Daoy (cell line): Measurements from ENCODE around the gene LARGE2. TPM values are rescaled to one million over a fixed set of nuclear protein-coding genes. Genes with fewer than 3 reads are reported as not detected.

ENCODE experiments used
- DNase-seq: peaks from one replicate; pipeline ENCODE4 v3.0.0-alpha.2; 2015; ENCODE audit warnings: low read depth
- total RNA-seq: library from RNA; depleted of rRNA; stranded (reverse); fragments of >200 nt; shearing (Covaris generic); gene quantifications from 2 replicates; pipeline ENCODE4 v1.2.3, GENCODE V29; 2014

The LARGE2 gene
- total RNA-seq, 1 experiment from 2014 or later: 1.0 TPM

DNA sequence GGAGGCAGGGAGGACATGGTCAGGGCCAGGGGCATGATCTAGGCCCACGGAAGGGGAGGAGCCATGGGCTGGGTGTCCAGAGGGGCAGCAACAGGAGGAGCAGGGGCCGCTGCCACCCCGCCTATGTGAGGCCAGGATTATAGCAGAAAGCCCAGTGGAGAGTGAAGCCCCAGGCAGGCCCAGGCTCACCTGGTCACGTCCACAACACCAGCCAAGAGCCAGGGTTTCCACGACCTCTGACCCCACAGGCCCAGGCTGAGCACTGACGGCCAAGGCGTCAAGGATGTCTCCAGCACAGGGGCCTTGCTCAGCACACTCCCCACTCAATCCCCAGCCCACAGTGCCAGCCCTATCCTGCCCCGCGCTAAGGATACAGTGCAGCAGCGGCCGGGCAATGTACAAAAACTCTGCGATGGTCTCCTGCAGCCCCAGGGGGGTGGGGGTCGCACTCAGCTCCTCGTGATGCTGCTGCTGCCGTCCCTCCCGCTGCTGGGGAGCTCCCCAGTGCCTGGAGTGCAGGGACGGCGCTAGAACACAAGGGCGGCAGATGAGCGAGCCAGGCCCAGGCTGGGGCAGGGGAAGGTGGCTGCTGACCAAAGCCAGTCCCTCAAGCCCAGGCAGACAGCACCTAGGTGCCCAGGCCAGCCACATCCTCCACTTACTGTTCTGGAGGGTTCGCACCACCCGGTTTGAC lies 8.4 kb upstream of the LARGE2 start:
- DNase-seq: no peak

GRCh38 chr11:45915446-45915845 lies 7.0 kb upstream of the LARGE2 start:
- DNase-seq: no peak

DNA sequence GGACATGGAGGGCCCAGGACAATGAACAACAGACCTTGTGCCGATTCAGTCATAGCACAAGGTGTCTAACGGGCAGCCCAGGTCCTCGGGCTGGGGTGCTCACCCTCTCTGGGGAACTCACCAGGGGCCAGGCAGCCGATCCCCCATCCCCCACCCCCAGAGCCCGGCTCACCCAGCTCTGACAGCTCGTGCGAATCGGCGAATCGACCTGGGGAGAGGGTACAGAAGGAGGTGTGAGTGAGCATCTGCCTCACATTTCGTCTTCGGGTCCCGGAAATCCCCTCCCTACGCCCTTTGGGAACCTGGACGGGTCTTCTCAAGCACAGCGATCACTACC lies 5.2 kb upstream of the LARGE2 start:
- no peak for DNase-seq

DNA sequence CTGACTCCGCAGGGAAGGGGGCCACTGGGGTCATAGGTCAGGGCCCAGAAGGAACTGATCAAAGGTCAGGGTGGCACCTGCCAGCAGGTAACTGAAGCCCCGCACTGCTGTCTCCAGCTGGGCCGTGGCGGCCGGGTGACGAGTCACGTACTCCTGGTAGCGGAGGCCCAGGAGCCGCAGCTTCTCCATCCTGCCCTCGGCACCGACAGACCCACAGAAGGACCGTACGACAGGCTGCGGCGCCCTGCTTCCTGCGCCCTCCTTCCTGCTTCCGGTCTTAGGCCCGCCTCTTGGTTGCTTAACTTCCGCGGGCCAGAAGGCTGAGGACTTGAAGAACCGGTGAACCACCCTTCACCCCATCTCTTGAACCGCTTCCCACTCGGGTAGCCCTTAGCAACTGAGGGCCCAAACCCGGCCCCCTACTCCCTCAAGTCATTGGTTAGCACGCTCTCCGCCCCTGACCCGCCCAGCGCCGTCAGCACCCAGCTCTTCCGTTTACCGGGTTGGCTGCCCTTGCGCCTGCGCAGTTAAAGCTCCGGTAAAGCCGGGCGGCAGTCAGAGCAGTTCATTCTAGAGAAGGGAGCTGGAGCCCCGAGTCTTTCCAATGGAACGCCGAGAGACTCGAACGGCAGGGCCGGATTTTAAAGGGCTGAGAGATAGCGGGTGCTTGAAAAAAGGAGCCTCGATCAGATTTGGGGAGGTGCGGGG lies 4.7 kb upstream of the LARGE2 start, which contains the start of gene PEX16:
Gene PEX16, minus strand, starts transcription at position 255 of the 708 bp plus-strand sequence. Its CDS starts 66 bp downstream, at position 189.
- DNase-seq: peak; percentile 99

DNA sequence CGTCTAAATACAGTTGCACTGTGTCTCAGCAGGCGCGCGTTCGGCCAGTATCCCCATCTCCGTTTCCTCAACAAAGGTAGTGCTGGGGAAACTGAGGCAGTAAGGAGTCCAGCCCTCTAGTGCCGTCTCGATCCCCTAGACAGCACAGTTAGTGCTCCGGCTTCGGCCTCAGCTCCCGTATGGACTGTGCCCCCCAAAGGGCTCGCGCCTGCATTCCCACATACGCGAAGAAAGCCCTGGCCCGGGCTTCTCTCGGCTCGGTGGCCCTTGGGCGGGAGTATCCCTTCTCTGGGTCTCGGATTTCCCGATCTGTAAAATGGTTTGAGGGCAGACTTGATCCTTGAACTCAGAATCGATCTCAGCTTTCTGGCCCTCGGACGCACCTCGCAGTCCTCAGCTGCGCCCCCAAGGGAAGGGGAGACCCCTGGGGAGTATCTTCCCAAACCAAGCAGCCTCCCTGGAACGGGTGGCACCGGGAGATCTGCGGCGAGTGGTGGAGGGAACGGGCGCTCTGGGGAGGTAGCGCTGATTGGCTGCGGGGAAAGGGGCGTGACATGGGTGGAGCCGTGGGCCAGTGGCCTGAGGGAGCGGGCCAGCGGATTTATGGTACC lies 4.0 kb upstream of the LARGE2 start:
- peak; percentile 86 for DNase-seq

DNA sequence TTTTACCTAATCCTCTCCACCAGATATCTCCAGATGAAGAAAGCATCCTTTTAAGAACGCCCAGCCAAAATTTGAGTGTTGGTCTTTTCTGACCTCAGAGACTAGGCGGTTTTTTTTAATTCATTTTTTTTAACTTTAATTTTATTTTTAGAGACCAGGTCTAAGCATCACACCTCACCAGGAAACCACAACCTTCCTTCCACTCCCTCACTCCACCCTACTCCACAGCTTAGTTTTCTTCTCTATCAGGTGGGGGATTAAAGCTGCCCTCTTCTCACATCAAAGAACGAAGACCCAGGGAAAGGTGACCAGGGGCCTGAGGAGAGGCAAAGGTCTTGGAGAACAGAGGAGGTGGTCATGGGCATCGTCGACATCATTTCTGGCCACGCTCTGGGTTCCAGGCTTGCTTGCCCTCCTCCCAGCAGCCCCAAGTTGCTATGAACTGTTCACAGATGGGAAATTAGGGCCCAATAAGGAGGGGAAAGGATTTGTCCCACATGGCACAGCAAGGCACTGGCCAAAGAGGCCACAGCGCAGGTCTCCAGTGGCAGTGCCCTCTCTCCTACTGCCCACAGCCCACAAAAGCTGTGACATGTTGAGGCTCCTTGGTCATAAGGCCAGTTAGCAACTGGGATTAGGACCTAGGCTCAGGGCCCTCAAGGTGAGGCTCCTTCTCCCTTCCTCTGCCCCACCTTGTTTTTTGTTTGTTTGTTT lies 3.3 kb upstream of the LARGE2 start:
- DNase-seq: no peak

GRCh38 chr11:45919806-45920530 lies 2.5 kb upstream of the LARGE2 start:
- no peak for DNase-seq

DNA sequence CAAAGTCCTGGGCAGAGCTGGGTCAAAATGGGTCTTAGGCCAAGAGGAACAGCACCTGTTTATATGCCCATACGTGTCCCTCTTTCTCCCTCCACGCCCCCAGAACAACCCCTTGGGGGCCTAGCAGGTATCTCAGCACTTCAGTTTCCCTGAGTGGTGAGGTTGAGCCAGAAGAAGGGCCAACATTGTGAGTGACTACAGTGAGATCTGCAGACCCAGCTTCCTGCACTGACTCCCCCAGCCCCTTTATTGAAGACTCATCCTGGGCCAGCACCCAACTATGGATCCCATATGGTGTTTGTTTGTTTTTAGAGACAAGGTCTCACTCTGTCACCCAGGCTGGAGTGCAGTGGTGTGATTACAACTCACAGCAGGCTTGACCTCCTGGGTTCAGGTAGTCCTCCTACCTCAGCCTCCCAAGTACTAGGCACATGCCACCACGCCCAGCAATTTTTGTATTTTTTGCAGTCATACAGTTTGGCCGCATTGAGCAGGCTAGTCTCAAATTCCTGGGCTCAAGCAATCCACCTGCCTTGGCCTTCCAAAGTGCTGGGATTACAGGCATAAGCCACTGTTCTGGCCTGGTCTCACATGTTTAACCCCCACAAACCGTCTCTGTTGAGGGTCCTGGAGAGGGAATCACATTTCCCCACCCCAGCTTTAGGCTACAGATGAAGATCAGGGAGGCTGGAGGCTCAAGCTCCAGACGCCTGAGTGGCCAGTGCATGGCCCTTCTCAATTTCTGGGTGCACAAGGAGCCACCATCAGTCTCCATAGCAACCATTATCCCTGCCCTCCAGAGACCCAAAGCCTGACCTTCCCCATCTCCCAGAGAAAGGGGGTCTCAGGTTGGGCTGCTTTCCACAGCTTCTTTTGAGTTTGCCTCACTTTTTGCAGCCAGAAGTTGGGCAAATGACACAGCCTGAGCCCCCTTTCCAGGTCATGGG lies 1.7 kb upstream of the LARGE2 start:
- no peak for DNase-seq

DNA sequence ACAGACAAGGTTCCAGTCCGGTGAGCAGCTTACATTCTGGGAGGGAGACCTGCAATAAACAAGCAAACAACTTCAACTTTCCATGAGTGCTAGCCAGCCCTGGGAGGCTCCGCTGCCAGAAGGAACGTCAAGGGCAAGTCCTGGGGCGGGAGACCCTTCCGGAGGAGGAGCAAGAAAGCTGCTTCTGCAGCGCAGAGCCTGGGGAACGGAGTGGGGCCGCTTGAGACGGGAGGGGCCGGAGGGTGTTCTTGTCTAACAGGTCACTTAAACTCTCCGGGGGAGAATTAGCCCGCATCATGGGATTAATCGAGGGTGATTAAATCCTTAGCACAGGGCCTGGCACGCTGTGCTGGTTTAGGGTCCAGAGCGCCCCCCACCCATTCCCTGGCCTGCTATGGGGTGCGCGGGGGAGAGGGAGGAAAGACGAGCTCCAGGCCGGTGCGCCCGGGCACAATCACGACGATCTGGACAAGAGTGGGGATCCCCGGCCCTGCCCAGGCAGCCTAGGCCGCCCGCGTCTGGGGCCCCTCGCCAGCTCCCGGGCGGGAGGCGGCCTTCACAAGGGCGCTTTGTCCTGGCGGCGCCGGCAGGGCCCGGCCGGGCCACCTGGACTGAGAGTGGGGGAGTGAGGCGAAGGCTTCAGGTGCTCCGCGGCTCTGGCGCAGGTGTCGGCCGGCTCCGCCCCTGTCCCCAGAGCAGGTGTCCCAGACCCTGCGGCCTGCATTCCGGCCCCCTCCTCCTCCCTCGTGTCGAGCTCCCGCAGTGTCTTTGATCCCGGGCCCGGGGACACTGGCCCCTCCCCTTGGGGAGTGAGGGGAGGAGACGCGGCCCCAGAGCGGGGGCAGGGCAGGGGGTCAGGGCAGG lies 663 bp upstream of the LARGE2 start:
- no peak for DNase-seq

GRCh38 chr11:45924036-45924915 lies 1.8 kb downstream of the LARGE2 start:
- DNase-seq: no peak

- no peak for DNase-seq
Observed at GRCh38 chr11:45924927-45925326, 2.5 kb downstream of the LARGE2 start.

DNA sequence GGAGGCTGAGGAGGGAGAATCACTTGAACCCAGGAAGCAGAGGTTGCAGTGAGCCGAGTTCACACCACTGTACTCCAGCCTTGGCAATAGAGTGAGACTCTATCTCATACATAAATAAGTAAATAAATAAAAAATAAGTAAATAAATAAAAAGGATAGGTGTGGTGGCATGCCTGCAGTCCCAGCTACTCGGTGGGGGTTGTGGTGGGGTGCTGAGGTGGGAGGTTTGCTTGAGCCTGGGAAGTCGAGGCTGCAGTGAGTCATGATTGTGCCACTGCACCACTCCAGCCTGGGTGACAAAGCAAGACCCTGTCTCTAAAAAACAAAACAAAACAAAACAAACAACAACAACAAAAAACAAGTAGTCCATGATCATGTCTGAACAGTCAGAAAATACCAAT lies 3.1 kb downstream of the LARGE2 start:
- no peak for DNase-seq

- no peak for DNase-seq
Observed at GRCh38 chr11:45926001-45926401, 3.5 kb downstream of the LARGE2 start.

DNA sequence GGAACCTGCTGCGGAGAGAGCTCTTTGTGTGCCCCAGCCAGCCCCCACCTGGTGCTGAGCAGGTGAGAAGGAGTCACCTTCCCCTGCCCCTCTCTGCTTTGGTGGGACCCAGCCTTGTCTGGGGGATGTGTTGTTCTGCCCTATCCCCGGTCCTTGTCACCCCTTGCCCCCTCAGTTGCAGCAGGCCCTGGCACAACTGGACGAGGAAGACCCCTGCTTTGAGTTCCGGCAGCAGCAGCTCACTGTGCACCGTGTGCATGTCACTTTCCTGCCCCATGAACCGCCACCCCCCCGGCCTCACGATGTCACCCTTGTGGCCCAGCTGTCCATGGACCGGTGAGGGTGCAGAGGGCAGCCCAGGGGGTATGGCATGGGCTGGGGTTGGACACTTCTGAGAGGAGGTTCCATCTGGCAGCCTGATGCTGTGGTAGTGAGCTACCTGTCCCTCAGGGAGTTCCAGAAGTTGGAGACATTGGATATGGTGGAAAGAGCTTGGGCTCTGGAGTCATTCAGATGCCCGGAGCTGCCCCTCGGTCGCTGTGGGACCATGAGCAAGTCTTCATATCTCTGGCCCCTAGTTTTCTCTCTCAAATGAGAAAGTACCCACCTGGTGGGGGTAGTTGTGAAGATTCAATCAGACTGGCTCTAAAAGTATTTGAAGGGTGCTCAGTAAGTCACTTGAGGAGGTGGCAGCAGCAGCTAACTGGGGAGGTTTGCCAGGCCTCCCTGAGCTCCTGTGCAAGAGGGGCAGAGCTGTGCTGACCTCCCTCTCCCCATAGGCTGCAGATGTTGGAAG lies 4.3 kb downstream of the LARGE2 start:
- no peak for DNase-seq

GRCh38 chr11:45927332-45927683 lies 4.9 kb downstream of the LARGE2 start:
- no peak for DNase-seq

DNA sequence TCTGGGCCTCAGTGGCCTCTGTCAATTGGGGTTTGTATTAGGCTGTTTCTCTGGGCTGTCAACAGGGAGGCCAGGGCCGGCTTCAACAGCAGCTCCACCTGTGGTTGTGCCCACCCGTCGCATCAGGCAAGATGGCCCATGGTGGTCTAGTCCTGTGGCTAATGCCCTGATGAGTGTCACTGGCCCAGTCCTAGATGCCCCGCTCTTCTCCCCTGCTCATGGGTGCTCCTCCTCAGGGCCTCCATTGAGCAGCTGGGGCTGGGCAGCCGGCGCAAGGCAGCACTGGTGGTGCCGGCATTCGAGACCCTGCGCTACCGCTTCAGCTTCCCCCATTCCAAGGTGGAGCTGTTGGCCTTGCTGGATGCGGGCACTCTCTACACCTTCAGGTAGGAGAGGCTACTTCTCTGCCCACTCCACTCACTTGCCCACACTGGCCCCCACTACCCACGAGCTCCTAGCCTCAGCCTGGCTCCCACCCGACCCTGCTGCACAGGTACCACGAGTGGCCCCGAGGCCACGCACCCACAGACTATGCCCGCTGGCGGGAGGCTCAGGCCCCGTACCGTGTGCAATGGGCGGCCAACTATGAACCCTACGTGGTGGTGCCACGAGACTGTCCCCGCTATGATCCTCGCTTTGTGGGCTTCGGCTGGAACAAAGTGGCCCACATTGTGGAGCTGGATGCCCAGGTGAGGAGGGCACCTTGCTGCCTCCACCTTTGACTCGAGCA lies 5.4 kb downstream of the LARGE2 start:
- DNase-seq: no peak

- no peak for DNase-seq
Observed at GRCh38 chr11:45928535-45929215, 6.2 kb downstream of the LARGE2 start.
